SK-MEL-5 (cell line): ENCODE measurements around the gene MYO1H. TPM values are rescaled to one million over a fixed set of nuclear protein-coding genes. Genes with fewer than 3 reads are reported as not detected.
"Not testable (repeated sequence)": the region's sequence is repeated elsewhere in the genome, so short reads cannot be mapped to it uniquely, and the experiment has no call there.

Source experiments
- DNase-seq: peaks from one replicate; pipeline ENCODE4 v3.0.0-alpha.2; 2016; ENCODE audit warnings: low read depth, low spot score
- in situ Hi-C: cut with HindIII; loops from 2 replicates; pipeline ENCODE4 v1.10.0; 2016; ENCODE audit warnings: low sequenced_read_pairs, high pct_unique_total_duplicates, low pct_unique_long_range_greater_than_20kb
- total RNA-seq: library from RNA; depleted of rRNA; stranded (reverse); fragments of >200 nt; shearing (Covaris generic); gene quantifications from 2 replicates; pipeline ENCODE4 v1.2.3, GENCODE V29; 2014

MYO1H gene
- total RNA-seq, 1 experiment from 2014 or later: 0.08 TPM

- DNase-seq: no peak
- in situ Hi-C loops: no loop called here
These were observed 86.9 kb downstream of the MYO1H start for GRCh38 chr12:109434582-109434981.

GRCh38 chr12:109435428-109436187 is 87.9 kb downstream of the MYO1H start:
- in situ Hi-C loops: no loop called here
- no peak for DNase-seq

GRCh38 chr12:109436188-109436560 is 88.5 kb downstream of the MYO1H start:
- no peak for DNase-seq
- in situ Hi-C loops: no loop called here

- in situ Hi-C loops: no loop called here
- DNase-seq: no peak
These were observed 91.5 kb downstream of the MYO1H start for GRCh38 chr12:109439181-109439580.

- in situ Hi-C loops, DNase-seq: not testable (repeated sequence)
These were observed 92.3 kb downstream of the MYO1H start for GRCh38 chr12:109439951-109440350.

- no peak for DNase-seq
- in situ Hi-C loops: no loop called here
These were observed 93.3 kb downstream of the MYO1H start for GRCh38 chr12:109440851-109441490.

- in situ Hi-C loops: no loop called here
- no peak for DNase-seq
These were observed 96.1 kb downstream of the MYO1H start for GRCh38 chr12:109443794-109444193.

GRCh38 chr12:109444259-109444658 is 96.6 kb downstream of the MYO1H start:
- peak; percentile 45 for DNase-seq
- in situ Hi-C loops: no loop called here

GRCh38 chr12:109445191-109445609 is 97.5 kb downstream of the MYO1H start:
- in situ Hi-C loops: no loop called here
- DNase-seq: no peak

- DNase-seq: no peak
- in situ Hi-C loops: no loop called here
These were observed 99.2 kb downstream of the MYO1H start for GRCh38 chr12:109446869-109447268.

GRCh38 chr12:109447482-109447881 is 99.8 kb downstream of the MYO1H start:
- in situ Hi-C loops: no loop called here
- no peak for DNase-seq

GRCh38 chr12:109448272-109448671 is 100.6 kb downstream of the MYO1H start:
- in situ Hi-C loops: no loop called here
- DNase-seq: no peak

GRCh38 chr12:109448707-109449390 is 101.1 kb downstream of the MYO1H start:
- in situ Hi-C loops: no loop called here
- no peak for DNase-seq

GRCh38 chr12:109449845-109450532 is 102.3 kb downstream of the MYO1H start:
- no peak for DNase-seq
- in situ Hi-C loops: no loop called here

- DNase-seq: no peak
- in situ Hi-C loops: no loop called here
These were observed 103.3 kb downstream of the MYO1H start for GRCh38 chr12:109450980-109451379.

GRCh38 chr12:109451400-109451799 is 103.7 kb downstream of the MYO1H start:
- no peak for DNase-seq
- in situ Hi-C loops: no loop called here

- in situ Hi-C loops: no loop called here
- DNase-seq: no peak
These were observed 104.8 kb downstream of the MYO1H start for GRCh38 chr12:109452489-109452888.

GRCh38 chr12:109455706-109456105 is 108.0 kb downstream of the MYO1H start:
- DNase-seq: no peak
- in situ Hi-C loops: no loop called here
